HepG2 (cell line): ENCODE data around the gene SPON1.

ENCODE experiments used
- ATF7-NPFF ChIP-seq: sonication (generic); formaldehyde crosslinking; IDR thresholded peaks from 2 replicates; pipeline ENCODE4 v1.8.1; 2023; ENCODE audit warnings: mild to moderate bottlenecking, low read depth, missing genetic modification reagents, moderate library complexity
- GTF3A ChIP-seq: sonication (generic); formaldehyde crosslinking; conservative IDR thresholded peaks from 2 replicates; pipeline ENCODE4 v1.4.0; 2020; ENCODE audit warnings: mild to moderate bottlenecking, missing genetic modification reagents

DNA sequence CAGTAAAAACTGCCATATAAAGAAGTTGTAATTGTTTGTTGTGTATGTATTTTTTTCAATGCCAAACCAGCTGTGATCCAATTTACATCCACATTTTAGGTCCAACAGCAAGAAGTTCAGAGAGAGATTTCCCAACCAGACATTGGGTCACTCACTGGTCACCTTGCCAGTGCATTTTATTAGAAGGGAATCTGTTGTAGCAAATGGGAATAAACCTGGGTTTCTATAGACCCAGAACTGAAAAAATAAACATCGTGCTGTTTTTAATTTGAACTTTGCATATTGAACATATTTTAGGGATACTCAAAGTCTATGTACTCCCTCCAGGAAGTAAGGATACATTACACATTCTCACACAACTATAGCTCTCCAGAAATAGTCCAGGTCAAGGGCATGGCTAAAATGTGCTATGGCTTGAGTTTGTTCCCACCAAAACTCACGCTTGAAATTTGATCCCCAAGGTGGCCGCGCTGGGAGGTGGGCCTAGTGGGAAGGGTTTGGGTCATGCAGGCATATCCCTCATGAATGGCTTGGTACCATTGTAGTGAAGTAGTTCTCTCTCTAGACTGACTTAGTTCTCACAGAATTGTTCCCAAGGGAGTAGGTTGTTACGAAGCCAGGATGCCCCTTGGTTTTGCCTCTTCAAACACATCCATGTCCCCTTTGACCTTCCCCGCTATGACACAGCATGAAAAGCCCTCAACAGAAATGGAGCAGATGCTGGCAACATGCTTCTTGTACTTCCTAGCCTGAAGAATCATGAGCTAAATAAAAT is 305.5 kb downstream of the SPON1 start:
- TF ChIP-seq ATF7-NPFF (no peak), GTF3A (CRISPR knock-in tag) (no peak)
